IMR-90 (cell line): ENCODE results near the gene RNF145. TPM values are rescaled to one million over a fixed set of nuclear protein-coding genes. Genes with fewer than 3 reads are reported as not detected.
A peak's percentile ranks its signal among the peaks of the same experiment; 100 is the strongest.

ENCODE experiments used
- ATAC-seq: fragments of 200-7000 bp; cut with Tn5 transposase; 2 replicates; pipeline ENCODE4 v1.9.1; 2020; ENCODE audit warnings: low read depth, mild to moderate bottlenecking, moderate library complexity
- BruUV-seq: library from RNA; stranded (reverse); fragments of 400-500 nt; replicated peaks from 2 replicates; lab custom pipeline; 2021; lab: Mats Ljungman, UMichigan
- CTCF ChIA-PET: fragments of 300-600 bp; formaldehyde crosslinking; extraction: SDS; loops from one replicate; lab custom pipeline; 2021; ENCODE audit warnings: antibody characterized with exemption; lab: Yijun Ruan, JAX
- POLR2A ChIA-PET: fragments of 300-600 bp; sonication (Branson Sonifier 250); formaldehyde crosslinking; loops from one replicate; lab custom pipeline; 2022; ENCODE audit warnings: antibody characterized with exemption; ENCODE audit not compliant: unreplicated experiment; lab: Charles Lee
- DNase-seq: peaks from one replicate; pipeline ENCODE4 v3.0.0; 2013
- H2AFZ ChIP-seq: replicated peaks from 2 replicates; pipeline ENCODE3; 2013; ENCODE audit warnings: low read length, mild to moderate bottlenecking; ENCODE audit not compliant: poor library complexity
- H2AK5ac ChIP-seq: 2 replicates; pipeline ENCODE4 v1.6.1; 2013; ENCODE audit warnings: low read depth, low read length, inconsistent platforms
- H2AK9ac ChIP-seq: replicated peaks from 2 replicates; pipeline ENCODE3; 2013; ENCODE audit warnings: mild to moderate bottlenecking, low read depth, low read length, moderate library complexity; ENCODE audit not compliant: poor library complexity
- H2BK120ac ChIP-seq: 2 replicates; pipeline ENCODE4 v1.6.1; 2013; ENCODE audit warnings: low read depth, low read length, inconsistent platforms
- H2BK15ac ChIP-seq: 3 replicates; pipeline ENCODE4 v1.6.1; 2013; ENCODE audit warnings: low read depth, low read length, inconsistent platforms
- H2BK20ac ChIP-seq: 2 replicates; pipeline ENCODE4 v1.6.1; 2013; ENCODE audit warnings: low read depth, mild to moderate bottlenecking, inconsistent platforms, low read length, moderate library complexity
- H2BK5ac ChIP-seq: 2 replicates; pipeline ENCODE4 v1.6.1; 2013; ENCODE audit warnings: mild to moderate bottlenecking, low read depth, low read length, inconsistent platforms; ENCODE audit not compliant: poor library complexity, severe bottlenecking
- H3K14ac ChIP-seq: replicated peaks from 2 replicates; pipeline ENCODE4 v1.6.1; 2013; ENCODE audit warnings: low read depth, low read length, inconsistent platforms
- H3K18ac ChIP-seq: 2 replicates; pipeline ENCODE4 v1.6.1; 2013; ENCODE audit warnings: low read depth, low read length, control low read depth
- H3K23ac ChIP-seq: 2 replicates; pipeline ENCODE4 v1.6.1; 2013; ENCODE audit warnings: low read depth, low read length, inconsistent platforms
- H3K27ac ChIP-seq: 2 replicates; pipeline ENCODE4 v1.5.1; 2013; ENCODE audit warnings: mild to moderate bottlenecking, control low read depth, low read length; ENCODE audit not compliant: insufficient read depth
- H3K27me3 ChIP-seq: 2 replicates; pipeline ENCODE4 v1.6.1; 2013; ENCODE audit warnings: low read length; ENCODE audit not compliant: control insufficient read depth, insufficient read depth
- H3K36me3 ChIP-seq: 2 replicates; pipeline ENCODE4 v1.6.1; 2013; ENCODE audit warnings: low read length, mixed read lengths; ENCODE audit not compliant: control insufficient read depth, insufficient read depth
- H3K4ac ChIP-seq: 2 replicates; pipeline ENCODE4 v1.6.1; 2013; ENCODE audit warnings: low read depth, low read length, inconsistent platforms
- H3K4me1 ChIP-seq: 2 replicates; pipeline ENCODE4 v1.6.1; 2013; ENCODE audit warnings: low read length, mixed read lengths; ENCODE audit not compliant: control insufficient read depth, insufficient read depth
- H3K4me2 ChIP-seq: 2 replicates; pipeline ENCODE4 v1.6.1; 2013; ENCODE audit warnings: low read depth, mild to moderate bottlenecking, control low read depth, low read length, moderate library complexity
- H3K4me3 ChIP-seq: 2 replicates; pipeline ENCODE4 v1.5.1; 2013; ENCODE audit warnings: low read depth, mild to moderate bottlenecking, control low read depth, low read length, moderate library complexity; ENCODE audit not compliant: insufficient read depth
- H3K56ac ChIP-seq: 2 replicates; pipeline ENCODE4 v1.6.1; 2013; ENCODE audit warnings: low read length, inconsistent platforms; ENCODE audit not compliant: insufficient read depth; ENCODE audit errors: extremely low read depth
- H3K79me1 ChIP-seq, 2 experiments: 2 replicates each; pipeline ENCODE4 v1.6.1; 2013; ENCODE audit warnings: low read length in 2 of 2, inconsistent platforms in 1 of 2, low read depth in 1 of 2
- H3K9ac ChIP-seq: 2 replicates; pipeline ENCODE4 v1.6.1; 2013; ENCODE audit warnings: low read depth, low read length, control low read depth
- H3K9me1 ChIP-seq: 2 replicates; pipeline ENCODE4 v1.6.1; 2013; ENCODE audit warnings: low read length, inconsistent platforms; ENCODE audit not compliant: insufficient read depth
- H3K9me3 ChIP-seq: 2 replicates; pipeline ENCODE4 v1.6.1; 2013; ENCODE audit warnings: low read length; ENCODE audit not compliant: control insufficient read depth, insufficient read depth
- H4K20me1 ChIP-seq: 2 replicates; pipeline ENCODE4 v1.6.1; 2013; ENCODE audit warnings: low read length, inconsistent platforms; ENCODE audit not compliant: insufficient read depth
- H4K5ac ChIP-seq: 2 replicates; pipeline ENCODE4 v1.6.1; 2013; ENCODE audit warnings: mild to moderate bottlenecking, low read depth, low read length, control low read depth
- H4K8ac ChIP-seq, 2 experiments: 2 replicates each; pipeline ENCODE4 v1.6.1; 2013; ENCODE audit warnings: low read depth in 2 of 2, low read length in 2 of 2, control low read depth in 1 of 2, inconsistent platforms in 1 of 2
- H4K91ac ChIP-seq: 2 replicates; pipeline ENCODE4 v1.6.1; 2013; ENCODE audit warnings: low read depth, low read length, inconsistent platforms; ENCODE audit not compliant: insufficient read depth
- BHLHE40 ChIP-seq: fragments of 150-350 bp; IDR thresholded peaks from 2 replicates; pipeline ENCODE4 v1.6.1; 2016; ENCODE audit warnings: mild to moderate bottlenecking, low read depth, low read length
- FOS ChIP-seq: fragments of 150-350 bp; IDR thresholded peaks from 2 replicates; pipeline ENCODE4 v1.6.1; 2016; ENCODE audit warnings: low read depth, low read length
- MAZ ChIP-seq: IDR thresholded peaks from 2 replicates; pipeline ENCODE4 v1.6.1; 2012; ENCODE audit warnings: low read depth, mild to moderate bottlenecking, low read length, improper control_type of control experiment, moderate library complexity, borderline replicate concordance
- POLR2A ChIP-seq: IDR thresholded peaks from 2 replicates; pipeline ENCODE4 v1.6.1; 2012; ENCODE audit warnings: mild to moderate bottlenecking, low read depth, low read length
- RCOR1 ChIP-seq: IDR thresholded peaks from 2 replicates; pipeline ENCODE4 v1.6.1; 2012; ENCODE audit warnings: mild to moderate bottlenecking, low read length, improper control_type of control experiment; ENCODE audit not compliant: insufficient replicate concordance
- WGBS, 2 experiments: methylation state at CpG; one replicate each; pipeline versions ENCODE4 v1.1.5 to v1.1.7; 2013; ENCODE audit warnings: missing lambda C conversion rate in 2 of 2; ENCODE audit not compliant: insufficient read length in 1 of 2; ENCODE audit errors: extremely low coverage in 2 of 2; 5-methylcytosine and 5-hydroxymethylcytosine counted together
- dilution Hi-C: fragments of 300-500 bp; cut with HindIII; formaldehyde crosslinking; loops from one replicate; pipeline ENCODE4 v1.14.3; 2018; ENCODE audit warnings: low sequenced_read_pairs; ENCODE audit not compliant: unreplicated experiment
- in situ Hi-C: fragments of 300-500 bp; cut with MboI; formaldehyde crosslinking; loops from 3 replicates; pipeline ENCODE4 v1.14.3; 2019; ENCODE audit warnings: low sequenced_read_pairs, inconsistent platforms, mixed read lengths
- intact Hi-C: fragments of 100-400 bp; cut with micrococcal nuclease; formaldehyde crosslinking; loops from 2 replicates; pipeline ENCODE4 v1.10.0; 2022
- polyA plus RNA-seq, 3 experiments: library from polyadenylated mRNA; depleted of rRNA; stranded (reverse); fragments of >200 nt; gene quantifications; 2 replicates each; pipeline ENCODE4 v1.2.3, GENCODE V29; 2012; ENCODE audit warnings: low replicate concordance in 1 of 3
- total RNA-seq: library from RNA; depleted of rRNA; stranded (reverse); fragments of >200 nt; gene quantifications from 2 replicates; pipeline ENCODE4 v1.2.3, GENCODE V29; 2012

Gene RNF145
- total and polyA plus RNA-seq, 2 of the 4 experiments (the other 2 are of a cell fraction), result 50.0 to 57.0 TPM

DNA sequence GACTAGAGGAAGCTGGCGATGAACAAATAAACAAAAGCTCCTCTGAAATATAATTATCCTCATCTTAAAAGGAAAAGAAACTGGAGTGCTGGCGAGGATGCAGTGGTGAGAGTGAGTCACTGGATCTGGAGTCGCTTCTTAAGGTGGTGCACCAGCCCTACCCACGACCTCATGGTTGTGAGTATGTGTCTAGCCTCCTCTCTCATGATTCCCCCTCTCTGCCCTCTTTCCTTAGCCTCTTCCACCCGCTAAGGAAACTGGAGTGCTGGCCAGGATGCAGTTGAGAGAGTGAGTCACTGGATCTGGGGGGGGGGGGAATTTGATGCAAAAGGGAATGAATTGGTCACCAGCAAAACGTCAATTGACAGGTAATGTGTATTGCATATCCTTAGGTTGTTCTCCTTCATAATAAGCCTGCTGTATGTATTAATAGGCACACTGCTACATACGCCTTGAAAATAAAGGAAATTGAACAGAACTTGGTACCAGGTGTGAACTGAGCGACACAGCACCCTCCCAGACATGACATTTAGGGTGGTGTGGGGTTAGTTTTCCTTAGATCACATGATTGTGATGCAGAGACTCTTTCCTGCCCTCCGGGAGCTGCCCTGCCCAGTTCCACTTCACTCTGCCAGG lies 73.3 kb downstream of the RNF145 start:
- Histone ChIP-seq H3K36me3 (no peaks in the 10 kb centered on the region), H2BK120ac (no peak overlapping the region), H3K27ac (no peak overlapping the region), H2AFZ (peak overlapping the region; percentile 77), H3K9me1 (no peaks in the 10 kb centered on the region), H2AK5ac (no peak overlapping the region), H3K18ac (no peak overlapping the region), H3K4me1 (peaks cover 2% of the 10 kb centered on the region), H2BK5ac (no peak overlapping the region), H3K9ac (no peak overlapping the region), H4K5ac (no peak overlapping the region), H2BK15ac (no peak overlapping the region), H3K9me3 (no peaks in the 10 kb centered on the region), H3K4me3 (no peak overlapping the region), H3K79me1 (no peaks in the 10 kb centered on the region), H2BK20ac (0 out of 2 replicates have a peak overlapping the region, but pooled peaks have one; percentile 16), H3K27me3 (no peaks in the 10 kb centered on the region), H3K4me2 (peak overlapping the region; percentile 51), H3K23ac (no peak overlapping the region), H4K8ac (no peak overlapping the region), H3K4ac (no peak overlapping the region), H4K20me1 (no peaks in the 10 kb centered on the region), H3K56ac (no peak overlapping the region), H3K14ac (no peak overlapping the region), H2AK9ac (no peak overlapping the region), H4K91ac (no peak overlapping the region)
- dilution Hi-C loops, result loop anchor here (25.0 kb wide), 1 partner anchor 449 kb away; no protein-coding TSS in a partner anchor
- no TSS peak for BruUV-seq
- in situ Hi-C loops, result no loop called here
- WGBS, 2 experiments, result no CpG with 5 or more reads among the region's 9 CpGs
- intact Hi-C loops, result loop anchor here (10.0 kb wide), 1 partner anchor 751 kb away; no protein-coding TSS in a partner anchor
- DNase-seq (peak; percentile 72), ATAC-seq (peak; percentile 67)
- ChIA-PET CTCF (interaction anchor here (0.6 to 0.7 kb wide), 2 partner anchors 286 to 1163 kb away, joined by 3 read pairs; no protein-coding TSS in a partner anchor), POLR2A (no interaction called here)
- no peak for TF ChIP-seq POLR2A
- TF ChIP-seq RCOR1, result no peak
- 0 out of 2 replicates have a peak, but pooled peaks have one; percentile 25 for TF ChIP-seq MAZ
- TF ChIP-seq BHLHE40, result peak; percentile 17; the same call in 1 of the 2 replicates
- TF ChIP-seq FOS, result 0 out of 2 replicates have a peak, but pooled peaks have one; percentile 27
